Caco-2 (cell line): ENCODE results near the gene PKIG. TPM values are rescaled to one million over a fixed set of nuclear protein-coding genes. Genes with fewer than 3 reads are reported as not detected.

Experiments used
- BruUV-seq: library from RNA; stranded (reverse); fragments of 400-500 nt; replicated peaks from 2 replicates; lab custom pipeline; 2021; lab: Mats Ljungman, UMichigan
- CTCF ChIA-PET: fragments of 300-600 bp; sonication (Branson Sonifier 250); formaldehyde crosslinking; loops from one replicate; lab custom pipeline; 2022; ENCODE audit warnings: antibody characterized with exemption; lab: Charles Lee
- POLR2A ChIA-PET: fragments of 300-600 bp; sonication (Branson Sonifier 250); formaldehyde crosslinking; loops from one replicate; lab custom pipeline; 2022; ENCODE audit warnings: antibody characterized with exemption; lab: Charles Lee
- DNase-seq, 2 experiments: peaks; one replicate each; pipeline versions ENCODE4 v3.0.0 to v3.0.0-alpha.2; 2020 to 2022
- H3K27me3 ChIP-seq: replicated peaks from 2 replicates; pipeline ENCODE4 v1.6.0; 2011; ENCODE audit warnings: low read length; ENCODE audit not compliant: control insufficient read depth, insufficient read depth
- H3K36me3 ChIP-seq: 2 replicates; pipeline ENCODE4 v1.5.1; 2011; ENCODE audit warnings: low read length; ENCODE audit not compliant: control insufficient read depth, insufficient read depth
- H3K4me1 ChIP-seq: fragments of 250-450 bp; sonication (Bioruptor Pico); 2 replicates; pipeline ENCODE4 v1.5.1; 2020; ENCODE audit warnings: mild to moderate bottlenecking
- H3K4me3 ChIP-seq: 2 replicates; pipeline ENCODE4 v1.5.1; 2011; ENCODE audit warnings: low read depth, mild to moderate bottlenecking, control low read depth, low read length
- H3K9me3 ChIP-seq: fragments of 250-450 bp; sonication (Bioruptor Pico); 2 replicates; pipeline ENCODE4 v1.5.1; 2020; ENCODE audit warnings: mild to moderate bottlenecking, moderate library complexity
- H3K27ac Mint-ChIP-seq: one replicate; pipeline ENCODE4 v1.8.0; 2022; ENCODE audit warnings: mixed read lengths; ENCODE audit not compliant: unreplicated experiment
- H3K27me3 Mint-ChIP-seq: one replicate; pipeline ENCODE4 v1.8.0; 2022; ENCODE audit warnings: mixed read lengths; ENCODE audit not compliant: insufficient read depth, unreplicated experiment
- H3K36me3 Mint-ChIP-seq: one replicate; pipeline ENCODE4 v1.8.0; 2022; ENCODE audit warnings: mild to moderate bottlenecking, mixed read lengths; ENCODE audit not compliant: insufficient read depth, unreplicated experiment
- H3K4me1 Mint-ChIP-seq: one replicate; pipeline ENCODE4 v1.8.0; 2022; ENCODE audit warnings: low read depth, mixed read lengths; ENCODE audit not compliant: unreplicated experiment
- H3K4me3 Mint-ChIP-seq: one replicate; pipeline ENCODE4 v1.8.0; 2022; ENCODE audit warnings: mild to moderate bottlenecking, moderate library complexity, mixed read lengths; ENCODE audit not compliant: unreplicated experiment
- H3K9me3 Mint-ChIP-seq: one replicate; pipeline ENCODE4 v1.8.0; 2022; ENCODE audit warnings: mixed read lengths; ENCODE audit not compliant: unreplicated experiment
- intact Hi-C: fragments of 100-400 bp; cut with micrococcal nuclease; formaldehyde crosslinking; loops from one replicate; pipeline ENCODE4 v1.10.0; 2022; ENCODE audit not compliant: unreplicated experiment
- total RNA-seq: library from RNA; stranded (reverse); gene quantifications from 2 replicates; pipeline ENCODE4 v1.2.3, GENCODE V29; 2022
- TF ChIP-seq, protein P1 (sequence below), 2 experiments: fragments of 200-600 bp in 1 of 2; IDR thresholded peaks; 1 replicate in 1 of 2; 2 replicates in 1 of 2; pipeline versions ENCODE4 v1.5.1 to v1.8.0; 2011 to 2022; ENCODE audit warnings: antibody characterized with exemption in 1 of 2, control low read depth in 1 of 2, inconsistent platforms in 1 of 2, low read depth in 1 of 2, low read length in 1 of 2, mild to moderate bottlenecking in 1 of 2, moderate library complexity in 1 of 2; ENCODE audit not compliant: insufficient read depth in 1 of 2, severe bottlenecking in 1 of 2, unreplicated experiment in 1 of 2

The PKIG gene
- total RNA-seq, 1 experiment from 2014 or later: 25.9 TPM

- ChIA-PET CTCF (no interaction called here), POLR2A (no interaction called here)
- H3K27ac Mint-ChIP-seq: no peak overlapping the region
- peaks cover 10% of the 10 kb centered on the region for H3K9me3 Mint-ChIP-seq
- no peaks in the 10 kb centered on the region for H3K4me1 Mint-ChIP-seq
- no peaks in the 10 kb centered on the region for H3K36me3 ChIP-seq
- no TSS peak for BruUV-seq
- peaks cover 20% of the 10 kb centered on the region for H3K36me3 Mint-ChIP-seq
- H3K9me3 ChIP-seq: peaks cover 6% of the 10 kb centered on the region
- H3K4me3 Mint-ChIP-seq: no peak overlapping the region
- no peaks in the 10 kb centered on the region for H3K27me3 ChIP-seq
- H3K4me1 ChIP-seq: no peaks in the 10 kb centered on the region
- no peak overlapping the region for H3K4me3 ChIP-seq
- TF ChIP-seq, protein P1, sequence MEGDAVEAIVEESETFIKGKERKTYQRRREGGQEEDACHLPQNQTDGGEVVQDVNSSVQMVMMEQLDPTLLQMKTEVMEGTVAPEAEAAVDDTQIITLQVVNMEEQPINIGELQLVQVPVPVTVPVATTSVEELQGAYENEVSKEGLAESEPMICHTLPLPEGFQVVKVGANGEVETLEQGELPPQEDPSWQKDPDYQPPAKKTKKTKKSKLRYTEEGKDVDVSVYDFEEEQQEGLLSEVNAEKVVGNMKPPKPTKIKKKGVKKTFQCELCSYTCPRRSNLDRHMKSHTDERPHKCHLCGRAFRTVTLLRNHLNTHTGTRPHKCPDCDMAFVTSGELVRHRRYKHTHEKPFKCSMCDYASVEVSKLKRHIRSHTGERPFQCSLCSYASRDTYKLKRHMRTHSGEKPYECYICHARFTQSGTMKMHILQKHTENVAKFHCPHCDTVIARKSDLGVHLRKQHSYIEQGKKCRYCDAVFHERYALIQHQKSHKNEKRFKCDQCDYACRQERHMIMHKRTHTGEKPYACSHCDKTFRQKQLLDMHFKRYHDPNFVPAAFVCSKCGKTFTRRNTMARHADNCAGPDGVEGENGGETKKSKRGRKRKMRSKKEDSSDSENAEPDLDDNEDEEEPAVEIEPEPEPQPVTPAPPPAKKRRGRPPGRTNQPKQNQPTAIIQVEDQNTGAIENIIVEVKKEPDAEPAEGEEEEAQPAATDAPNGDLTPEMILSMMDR (IDR thresholded peaks at IDR 0.05; ENCODE audit: insufficient read depth in 1 of 2, low read depth in 1 of 2, low read length in 1 of 2, severe bottlenecking in 1 of 2, unreplicated experiment in 1 of 2): no peak
- no peak for DNase-seq
- intact Hi-C loops: no loop called here
- H3K27me3 Mint-ChIP-seq: no peaks in the 10 kb centered on the region
These were observed 37.7 kb downstream of the PKIG start for GRCh38 chr20:44620030-44620429.

- intact Hi-C loops: no loop called here
- no peak overlapping the region for H3K4me3 Mint-ChIP-seq
- H3K9me3 Mint-ChIP-seq: peaks cover 10% of the 10 kb centered on the region
- no peak for DNase-seq
- peaks cover 6% of the 10 kb centered on the region for H3K9me3 ChIP-seq
- no peaks in the 10 kb centered on the region for H3K36me3 ChIP-seq
- H3K4me1 ChIP-seq: no peaks in the 10 kb centered on the region
- BruUV-seq: no TSS peak
- H3K36me3 Mint-ChIP-seq: peaks cover 20% of the 10 kb centered on the region
- H3K27me3 ChIP-seq: no peaks in the 10 kb centered on the region
- no peak overlapping the region for H3K27ac Mint-ChIP-seq
- H3K27me3 Mint-ChIP-seq: no peaks in the 10 kb centered on the region
- CTCF ChIA-PET: interaction anchor here (0.6 kb wide), 1 partner anchor 103 kb away, joined by 4 read pairs; no protein-coding TSS in a partner anchor
- H3K4me1 Mint-ChIP-seq: no peaks in the 10 kb centered on the region
- POLR2A ChIA-PET: no interaction called here
- H3K4me3 ChIP-seq: no peak overlapping the region
- TF ChIP-seq, protein P1 (IDR thresholded peaks at IDR 0.05; ENCODE audit: insufficient read depth in 1 of 2, low read depth in 1 of 2, low read length in 1 of 2, severe bottlenecking in 1 of 2, unreplicated experiment in 1 of 2): no peak
These were observed 38.9 kb downstream of the PKIG start for GRCh38 chr20:44621325-44621724.

GRCh38 chr20:44621939-44622338 lies 39.6 kb downstream of the PKIG start:
- Mint-ChIP-seq H3K4me1 (no peaks in the 10 kb centered on the region), H3K27ac (no peak overlapping the region), H3K27me3 (no peaks in the 10 kb centered on the region), H3K9me3 (peaks cover 10% of the 10 kb centered on the region), H3K36me3 (peaks cover 20% of the 10 kb centered on the region), H3K4me3 (no peak overlapping the region)
- Histone ChIP-seq H3K36me3 (no peaks in the 10 kb centered on the region), H3K27me3 (no peaks in the 10 kb centered on the region), H3K9me3 (peaks cover 6% of the 10 kb centered on the region), H3K4me1 (no peaks in the 10 kb centered on the region), H3K4me3 (no peak overlapping the region)
- CTCF ChIA-PET: interaction anchor here (0.6 kb wide), 1 partner anchor 104 kb away, joined by 4 read pairs; no protein-coding TSS in a partner anchor
- intact Hi-C loops: no loop called here
- POLR2A ChIA-PET: no interaction called here
- no TSS peak for BruUV-seq
- TF ChIP-seq, protein P1 (IDR thresholded peaks at IDR 0.05; ENCODE audit: insufficient read depth in 1 of 2, low read depth in 1 of 2, low read length in 1 of 2, severe bottlenecking in 1 of 2, unreplicated experiment in 1 of 2): no peak
- DNase-seq: no peak
